SK-N-SH treated with all-trans-retinoic acid at 6 μM for 48 hours (cell line): ENCODE data around the gene UNC13B.

Source experiments
- ARNTL ChIP-seq: fragments of 450-650 bp; formaldehyde crosslinking; IDR thresholded peaks from 2 replicates; pipeline ENCODE4 v1.5.0; 2020; ENCODE audit warnings: low read depth, mild to moderate bottlenecking, moderate library complexity, borderline replicate concordance
- BACH2 ChIP-seq: fragments of 250-450 bp; sonication (Bioruptor Pico); IDR thresholded peaks from 2 replicates; pipeline ENCODE4 v1.9.0; 2021; ENCODE audit warnings: mild to moderate bottlenecking, borderline replicate concordance
- CREB5 ChIP-seq: fragments of 250-450 bp; sonication (Bioruptor Pico); IDR thresholded peaks from 2 replicates; pipeline ENCODE4 v1.5.1; 2020; ENCODE audit warnings: low read depth, mild to moderate bottlenecking, moderate library complexity
- CSDC2 ChIP-seq: fragments of 250-450 bp; sonication (Bioruptor Pico); IDR thresholded peaks from 2 replicates; pipeline ENCODE4 v1.5.0; 2020; ENCODE audit warnings: mild to moderate bottlenecking, moderate library complexity
- GLIS3 ChIP-seq: fragments of 250-450 bp; sonication (Bioruptor Pico); IDR thresholded peaks from 2 replicates; pipeline ENCODE4 v1.5.0; 2020; ENCODE audit warnings: mild to moderate bottlenecking, moderate library complexity
- ISL1 ChIP-seq: fragments of 250-450 bp; sonication (Bioruptor Pico); IDR thresholded peaks from 2 replicates; pipeline ENCODE4 v2.1.2; 2022; ENCODE audit warnings: mild to moderate bottlenecking, moderate library complexity
- OSR1 ChIP-seq: fragments of 250-450 bp; sonication (Bioruptor Pico); IDR thresholded peaks from 2 replicates; pipeline ENCODE4 v1.8.0; 2022; ENCODE audit warnings: moderate library complexity, mild to moderate bottlenecking, inconsistent platforms
- RARB ChIP-seq: fragments of 250-450 bp; sonication (Bioruptor Pico); IDR thresholded peaks from 2 replicates; pipeline ENCODE4 v1.8.0; 2021; ENCODE audit warnings: mild to moderate bottlenecking, moderate library complexity
- SNAI2 ChIP-seq: fragments of 250-450 bp; sonication (Bioruptor Pico); IDR thresholded peaks from 2 replicates; pipeline ENCODE4 v1.5.0; 2020; ENCODE audit warnings: mild to moderate bottlenecking, moderate library complexity
- ZFP3 ChIP-seq: fragments of 250-450 bp; sonication (Bioruptor Pico); IDR thresholded peaks from 2 replicates; pipeline ENCODE4 v1.5.0; 2020; ENCODE audit warnings: mild to moderate bottlenecking, moderate library complexity
- ZNF565 ChIP-seq: fragments of 450-650 bp; formaldehyde crosslinking; conservative IDR thresholded peaks from 2 replicates; pipeline ENCODE4 v1.5.0; 2020; ENCODE audit warnings: low read depth, mild to moderate bottlenecking, moderate library complexity
- ZNF70 ChIP-seq: fragments of 450-650 bp; formaldehyde crosslinking; IDR thresholded peaks from 2 replicates; pipeline ENCODE4 v1.5.0; 2020; ENCODE audit warnings: mild to moderate bottlenecking, moderate library complexity
- TF ChIP-seq, protein P1 (sequence below): fragments of 250-450 bp; sonication (Bioruptor Pico); IDR thresholded peaks from 2 replicates; pipeline ENCODE4 v1.8.0; 2020; ENCODE audit warnings: mild to moderate bottlenecking, moderate library complexity, borderline replicate concordance

- no peak for TF ChIP-seq ZNF70 (CRISPR knock-in tag)
- TF ChIP-seq, protein P1, sequence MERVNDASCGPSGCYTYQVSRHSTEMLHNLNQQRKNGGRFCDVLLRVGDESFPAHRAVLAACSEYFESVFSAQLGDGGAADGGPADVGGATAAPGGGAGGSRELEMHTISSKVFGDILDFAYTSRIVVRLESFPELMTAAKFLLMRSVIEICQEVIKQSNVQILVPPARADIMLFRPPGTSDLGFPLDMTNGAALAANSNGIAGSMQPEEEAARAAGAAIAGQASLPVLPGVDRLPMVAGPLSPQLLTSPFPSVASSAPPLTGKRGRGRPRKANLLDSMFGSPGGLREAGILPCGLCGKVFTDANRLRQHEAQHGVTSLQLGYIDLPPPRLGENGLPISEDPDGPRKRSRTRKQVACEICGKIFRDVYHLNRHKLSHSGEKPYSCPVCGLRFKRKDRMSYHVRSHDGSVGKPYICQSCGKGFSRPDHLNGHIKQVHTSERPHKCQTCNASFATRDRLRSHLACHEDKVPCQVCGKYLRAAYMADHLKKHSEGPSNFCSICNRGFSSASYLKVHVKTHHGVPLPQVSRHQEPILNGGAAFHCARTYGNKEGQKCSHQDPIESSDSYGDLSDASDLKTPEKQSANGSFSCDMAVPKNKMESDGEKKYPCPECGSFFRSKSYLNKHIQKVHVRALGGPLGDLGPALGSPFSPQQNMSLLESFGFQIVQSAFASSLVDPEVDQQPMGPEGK (CRISPR knock-in tag): no peak
- TF ChIP-seq BACH2: no peak
- TF ChIP-seq CREB5 (CRISPR knock-in tag): no peak
- TF ChIP-seq ISL1: no peak
- no peak for TF ChIP-seq ZNF565
- no peak for TF ChIP-seq ARNTL
- TF ChIP-seq SNAI2: no peak
- no peak for TF ChIP-seq CSDC2 (CRISPR knock-in tag)
- no peak for TF ChIP-seq ZFP3 (CRISPR knock-in tag)
- no peak for TF ChIP-seq OSR1 (CRISPR knock-in tag)
- TF ChIP-seq RARB (CRISPR knock-in tag): no peak
- no peak for TF ChIP-seq GLIS3
These were observed 75.5 kb downstream of the UNC13B start for GRCh38 chr9:35237311-35237710.
